Parathyroid adenoma (tissue), 2 donors: ENCODE measurements around the gene ALDH1L2.

ENCODE experiments used
- H2AFZ ChIP-seq: fragments of 300-600 bp; sonication (generic); one replicate; pipeline ENCODE4 v1.7.0; 2017; ENCODE audit warnings: antibody characterized with exemption, mild to moderate bottlenecking
- H3K27ac ChIP-seq: fragments of 300-600 bp; sonication (generic); one replicate; pipeline ENCODE4 v1.7.0; 2017
- H3K27me3 ChIP-seq: fragments of 300-600 bp; sonication (generic); one replicate; pipeline ENCODE4 v1.7.0; 2017; ENCODE audit warnings: low read length; ENCODE audit not compliant: control insufficient read depth, insufficient read depth
- H3K36me3 ChIP-seq: fragments of 300-600 bp; sonication (generic); one replicate; pipeline ENCODE4 v1.7.0; 2017; ENCODE audit warnings: low read length; ENCODE audit not compliant: control insufficient read depth, insufficient read depth
- H3K4me1 ChIP-seq: fragments of 300-600 bp; sonication (generic); one replicate; pipeline ENCODE4 v1.7.0; 2017; ENCODE audit warnings: control low read depth
- H3K4me2 ChIP-seq: fragments of 300-600 bp; sonication (generic); one replicate; pipeline ENCODE4 v1.7.0; 2017; ENCODE audit warnings: low read length
- H3K4me3 ChIP-seq: fragments of 300-600 bp; sonication (generic); one replicate; pipeline ENCODE4 v1.7.0; 2017; ENCODE audit warnings: low read depth, low read length
- H3K79me2 ChIP-seq: fragments of 300-600 bp; sonication (generic); one replicate; pipeline ENCODE4 v1.7.0; 2017; ENCODE audit warnings: control low read depth
- H3K9ac ChIP-seq: fragments of 300-600 bp; sonication (generic); one replicate; pipeline ENCODE4 v1.7.0; 2017; ENCODE audit warnings: mild to moderate bottlenecking
- H3K9me3 ChIP-seq: fragments of 300-600 bp; sonication (generic); one replicate; pipeline ENCODE4 v1.7.0; 2017; ENCODE audit warnings: low read length; ENCODE audit not compliant: control insufficient read depth
- CTCF ChIP-seq: fragments of 300-600 bp; sonication (generic); IDR thresholded peaks from one replicate; pipeline ENCODE4 v1.7.0; 2017; ENCODE audit warnings: antibody characterized with exemption, mild to moderate bottlenecking
- donor health status: primary hyperparathyroidism.

ALDH1L2 gene

GRCh38 chr12:105084251-105085250, at the start of gene ALDH1L2:
TSS of gene ALDH1L2 (minus strand) at chr12:105084458. CDS start at chr12:105084436, 22 bp downstream.
- Histone ChIP-seq H3K4me2 (peak within 1 kb of the TSS; percentile 39), H3K9ac (no peak within 1 kb of the TSS), H3K9me3 (no peaks in the 10 kb centered on the region), H2AFZ (peak within 1 kb of the TSS; percentile 94), H3K4me3 (no peak within 1 kb of the TSS), H3K27ac (peak within 1 kb of the TSS; percentile 43), H3K27me3 (no peaks in the 10 kb centered on the region), H3K4me1 (peaks cover 2% of the 10 kb centered on the region), H3K36me3 (no peaks in the 10 kb centered on the region), H3K79me2 (no peaks in the 10 kb centered on the region)
- no peak for TF ChIP-seq CTCF

- Histone ChIP-seq H3K36me3 (no peaks in the 10 kb centered on the region), H2AFZ (no peak overlapping the region), H3K27ac (no peak overlapping the region), H3K4me1 (no peaks in the 10 kb centered on the region), H3K9ac (no peak overlapping the region), H3K4me2 (no peak overlapping the region), H3K9me3 (no peaks in the 10 kb centered on the region), H3K4me3 (no peak overlapping the region), H3K27me3 (no peaks in the 10 kb centered on the region), H3K79me2 (peaks cover 3% of the 10 kb centered on the region)
- no peak for TF ChIP-seq CTCF
Observed at GRCh38 chr12:105120551-105120950, 36.3 kb upstream of the ALDH1L2 start.

- H3K4me3 ChIP-seq: no peak overlapping the region
- H2AFZ ChIP-seq: no peak overlapping the region
- H3K79me2 ChIP-seq: peaks cover 18% of the 10 kb centered on the region
- no peaks in the 10 kb centered on the region for H3K9me3 ChIP-seq
- no peak for TF ChIP-seq CTCF
- H3K9ac ChIP-seq: no peak overlapping the region
- H3K36me3 ChIP-seq: no peaks in the 10 kb centered on the region
- no peak overlapping the region for H3K4me2 ChIP-seq
- H3K4me1 ChIP-seq: no peaks in the 10 kb centered on the region
- no peak overlapping the region for H3K27ac ChIP-seq
- no peaks in the 10 kb centered on the region for H3K27me3 ChIP-seq
Observed at GRCh38 chr12:105116969-105117368, 32.7 kb upstream of the ALDH1L2 start.

GRCh38 chr12:105113094-105113493, 28.8 kb upstream of the ALDH1L2 start:
- Histone ChIP-seq H3K4me3 (no peak overlapping the region), H3K36me3 (no peaks in the 10 kb centered on the region), H3K79me2 (peaks cover 23% of the 10 kb centered on the region), H3K4me1 (no peaks in the 10 kb centered on the region), H3K4me2 (no peak overlapping the region), H2AFZ (no peak overlapping the region), H3K9me3 (no peaks in the 10 kb centered on the region), H3K9ac (no peak overlapping the region), H3K27me3 (no peaks in the 10 kb centered on the region), H3K27ac (no peak overlapping the region)
- TF ChIP-seq CTCF: no peak
